Frontal cortex (tissue), 4 donors: ENCODE results near the gene CHCHD4. TPM values are rescaled to one million over a fixed set of nuclear protein-coding genes. Genes with fewer than 3 reads are reported as not detected.

Source experiments
- DNase-seq, 2 donors: peaks; one replicate each; pipeline ENCODE4 v3.0.0; 2012; ENCODE audit warnings: low spot score in 2 of 2
- FAIRE-seq: peaks from 2 replicates; lab custom pipeline; 2012; peaks lifted over from hg19 to GRCh38; lab: Jason Lieb, UNC
- total RNA-seq: library from RNA; depleted of rRNA; stranded (reverse); fragments of >200 nt; gene quantifications from one replicate; pipeline ENCODE4 v1.2.3, GENCODE V29; 2014
- donor health status: control.
- donor health status: control.
- donor health status: control.

Gene CHCHD4
- total RNA-seq, 1 donor from 2014 or later, result 8.6 TPM

- DNase-seq (no peak), FAIRE-seq (no peak)
These were observed 26.0 kb upstream of the CHCHD4 start for GRCh38 chr3:14150491-14151230.

GRCh38 chr3:14150078-14150477 is 25.4 kb upstream of the CHCHD4 start:
- FAIRE-seq, result no peak
- DNase-seq, result no peak

GRCh38 chr3:14148041-14148985 is 23.6 kb upstream of the CHCHD4 start:
- no peak for FAIRE-seq

GRCh38 chr3:14147617-14148016 is 22.9 kb upstream of the CHCHD4 start:
- no peak for FAIRE-seq
- no peak for DNase-seq

More at GRCh38 chr3:14148041-14148985, 23.6 kb upstream of the CHCHD4 start:
- DNase-seq, result no peak

GRCh38 chr3:14147066-14147435 is 22.4 kb upstream of the CHCHD4 start:
- no peak for DNase-seq
- no peak for FAIRE-seq

GRCh38 chr3:14146381-14147065 is 21.9 kb upstream of the CHCHD4 start:
- FAIRE-seq, result no peak
- no peak for DNase-seq

- DNase-seq, result no peak
- FAIRE-seq, result no peak
These were observed 21.2 kb upstream of the CHCHD4 start for GRCh38 chr3:14145670-14146380.

GRCh38 chr3:14145236-14145635 is 20.6 kb upstream of the CHCHD4 start:
- DNase-seq, result no peak
- FAIRE-seq, result no peak

- DNase-seq (peak; percentile 61 to 85), FAIRE-seq (no peak)
These were observed 19.9 kb upstream of the CHCHD4 start for GRCh38 chr3:14144423-14145075.

GRCh38 chr3:14143271-14144225 is 18.9 kb upstream of the CHCHD4 start:
- DNase-seq (no peak), FAIRE-seq (peak; percentile 56)

GRCh38 chr3:14142567-14143270 is 18.0 kb upstream of the CHCHD4 start:
- no peak for DNase-seq
- FAIRE-seq, result no peak

- no peak for DNase-seq
- FAIRE-seq, result no peak
These were observed 17.1 kb upstream of the CHCHD4 start for GRCh38 chr3:14141602-14142341.

GRCh38 chr3:14141144-14141543 is 16.5 kb upstream of the CHCHD4 start:
- no peak for DNase-seq
- FAIRE-seq, result no peak

- FAIRE-seq, result no peak
- DNase-seq, result no peak
These were observed 16.0 kb upstream of the CHCHD4 start for GRCh38 chr3:14140668-14141067.

GRCh38 chr3:14139771-14140170 is 15.1 kb upstream of the CHCHD4 start:
- DNase-seq (no peak), FAIRE-seq (no peak)

- no peak for FAIRE-seq
- DNase-seq, result no peak
These were observed 14.4 kb upstream of the CHCHD4 start for GRCh38 chr3:14138878-14139655.
